ENCODE results near the gene SALL3.

- TF ChIP-seq CTCF (IDR thresholded peaks at IDR 0.05; ENCODE audit: low read length) (no peak), EZH2phosphoT487 (IDR thresholded peaks at IDR 0.05; ENCODE audit: low read length) (no peak)
These were observed 34.3 kb downstream of the SALL3 start for GRCh38 chr18:79013869-79014268.
